ENCODE measurements around the gene ANKRD33B.
"Not testable (repeated sequence)": the region's sequence is repeated elsewhere in the genome, so short reads cannot be mapped to it uniquely, and the experiment has no call there.

The ANKRD33B gene

GRCh38 chr5:10612251-10612650 lies 48.4 kb downstream of the ANKRD33B start:
- in situ Hi-C loops (cut with MboI; ENCODE audit: low sequenced_read_pairs), result no loop called here

DNA sequence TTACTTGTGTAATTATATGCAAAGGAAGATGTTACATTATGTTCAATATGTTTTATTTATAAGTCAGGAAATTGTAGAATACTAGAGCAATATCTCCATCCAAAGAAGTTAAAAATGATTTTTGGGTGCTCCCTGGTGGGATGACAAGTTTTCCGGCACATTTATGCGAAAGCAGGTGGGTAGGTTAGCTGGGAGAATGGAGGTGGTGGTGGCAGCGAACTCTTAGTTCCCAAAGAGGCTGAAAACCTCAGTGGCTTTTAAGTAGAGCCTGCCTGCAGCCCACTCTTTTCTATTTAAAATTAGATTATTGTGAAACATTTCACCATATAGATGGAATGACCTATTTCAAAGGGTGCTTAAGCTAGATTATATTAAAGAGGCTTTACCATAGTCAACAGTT lies 51.8 kb downstream of the ANKRD33B start:
- in situ Hi-C loops (cut with MboI; ENCODE audit: low sequenced_read_pairs), result no loop called here

DNA sequence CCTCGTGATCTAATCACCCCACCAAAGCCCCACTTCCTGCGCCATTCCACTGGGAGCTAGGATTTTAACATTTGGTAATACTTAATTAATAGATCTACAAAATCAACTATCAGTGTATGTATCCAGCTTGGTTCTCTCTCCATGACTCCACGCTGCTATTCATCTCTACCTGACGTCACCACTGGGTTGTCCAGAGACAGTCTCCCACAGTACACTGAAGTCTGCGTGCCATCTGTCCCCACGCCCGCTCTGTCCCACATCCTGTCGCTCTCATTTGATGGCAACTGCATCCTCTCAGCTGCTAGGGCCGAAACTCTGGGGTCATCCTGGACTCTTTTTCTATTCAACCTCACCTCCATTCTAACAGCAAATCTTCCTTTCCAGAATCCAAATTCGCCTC lies 53.2 kb downstream of the ANKRD33B start:
- in situ Hi-C loops (cut with MboI; ENCODE audit: low sequenced_read_pairs), result no loop called here

GRCh38 chr5:10618311-10618710 lies 54.4 kb downstream of the ANKRD33B start:
- in situ Hi-C loops (cut with MboI; ENCODE audit: low sequenced_read_pairs), result no loop called here

DNA sequence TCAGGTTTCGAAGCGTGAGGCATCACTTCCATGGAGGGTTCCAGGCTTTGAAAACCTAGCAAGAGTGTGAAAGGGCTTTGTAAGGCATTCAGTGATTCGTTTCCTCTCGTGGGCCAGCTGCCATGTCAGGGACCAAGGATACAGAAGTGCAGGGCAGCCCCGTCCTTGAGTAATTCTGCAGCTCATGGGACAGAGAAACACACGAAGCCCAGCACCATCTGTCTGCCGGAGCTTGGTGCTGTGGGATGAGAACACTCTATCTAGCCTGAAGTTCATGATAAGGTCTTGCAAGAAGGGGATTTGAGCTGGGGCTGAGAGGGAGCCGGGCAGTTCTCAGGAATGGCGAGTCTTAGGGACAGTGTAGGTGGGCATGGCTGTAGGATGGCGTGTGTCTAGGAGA lies 55.8 kb downstream of the ANKRD33B start:
- in situ Hi-C loops (cut with MboI; ENCODE audit: low sequenced_read_pairs), result loop anchor here (10.0 kb wide), 1 partner anchor 165 kb away; no protein-coding TSS in a partner anchor

DNA sequence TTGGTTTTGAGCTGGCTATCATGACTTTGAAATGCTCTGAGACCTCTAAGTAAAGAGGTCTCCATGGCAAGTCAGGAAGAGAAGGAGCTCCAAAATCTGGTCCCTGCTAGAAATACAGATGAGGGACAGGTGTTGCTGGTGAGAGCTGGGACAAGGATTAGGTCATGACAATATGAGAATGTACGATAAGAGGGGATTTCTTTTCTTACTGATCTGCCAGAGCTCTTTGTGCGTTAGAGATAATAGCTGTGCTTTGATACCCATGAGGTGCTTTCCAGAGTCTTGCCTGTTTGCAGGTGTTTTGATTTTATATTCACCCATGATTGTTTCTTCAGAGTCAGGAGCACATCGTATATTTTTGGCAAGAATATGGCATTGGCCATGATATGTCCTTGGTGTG lies 56.5 kb downstream of the ANKRD33B start:
- in situ Hi-C loops (cut with MboI; ENCODE audit: low sequenced_read_pairs), result loop anchor here (10.0 kb wide), 1 partner anchor 166 kb away; no protein-coding TSS in a partner anchor

DNA sequence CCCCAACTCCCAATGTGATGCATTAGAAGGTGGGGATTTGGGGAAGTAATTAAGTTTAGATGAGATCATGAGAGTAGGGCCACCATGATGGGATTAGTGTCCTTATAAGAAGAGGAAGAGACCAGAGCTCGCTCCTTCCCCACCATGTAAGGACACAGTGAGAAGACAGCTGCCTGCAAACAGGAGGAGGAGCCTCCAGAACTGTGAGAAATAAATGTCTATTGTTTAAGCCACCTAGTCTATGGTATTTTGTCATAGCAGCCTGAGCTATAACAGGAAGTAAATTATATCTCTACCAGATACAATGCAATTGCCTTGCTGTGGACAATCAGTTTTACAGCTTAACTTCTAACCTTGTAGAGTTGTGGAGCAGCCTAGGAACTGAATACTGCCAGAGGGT lies 58.0 kb downstream of the ANKRD33B start:
- in situ Hi-C loops (cut with MboI; ENCODE audit: low sequenced_read_pairs), result loop anchor here (10.0 kb wide), 1 partner anchor 167 kb away; no protein-coding TSS in a partner anchor

- in situ Hi-C loops (cut with MboI; ENCODE audit: low sequenced_read_pairs), result loop anchor here (10.0 kb wide), 1 partner anchor 168 kb away; no protein-coding TSS in a partner anchor
Measured at GRCh38 chr5:10622810-10623209, 58.9 kb downstream of the ANKRD33B start.

- in situ Hi-C loops (cut with MboI; ENCODE audit: low sequenced_read_pairs), result loop anchor here (10.0 kb wide), 1 partner anchor 169 kb away; no protein-coding TSS in a partner anchor
Measured at GRCh38 chr5:10623305-10623910, 59.5 kb downstream of the ANKRD33B start.

DNA sequence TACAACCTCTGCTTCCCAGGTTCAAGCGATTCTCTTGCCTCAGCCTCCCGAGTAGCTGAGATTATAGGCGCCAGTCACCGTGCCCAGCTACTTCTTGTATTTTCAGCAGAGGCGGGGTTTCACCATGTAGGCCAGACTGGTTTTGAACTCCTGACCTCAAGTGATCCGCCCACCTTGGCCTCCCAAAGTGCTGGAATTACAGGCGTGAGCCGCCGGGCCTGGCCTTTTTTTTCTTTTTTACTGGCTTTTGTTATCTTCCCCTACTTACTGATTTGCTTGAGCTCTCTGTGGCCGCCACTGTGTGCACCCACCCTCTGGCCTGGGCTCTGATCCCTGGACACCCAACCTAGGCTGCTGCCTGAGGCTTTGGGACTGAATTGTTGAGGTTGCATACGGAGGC lies 60.3 kb downstream of the ANKRD33B start:
- in situ Hi-C loops (cut with MboI; ENCODE audit: low sequenced_read_pairs), result loop anchor here (10.0 kb wide), 1 partner anchor 169 kb away; no protein-coding TSS in a partner anchor

- in situ Hi-C loops (cut with MboI; ENCODE audit: low sequenced_read_pairs), result loop anchor here (10.0 kb wide), 1 partner anchor 170 kb away; no protein-coding TSS in a partner anchor
Measured at GRCh38 chr5:10624679-10625078, 60.8 kb downstream of the ANKRD33B start.

DNA sequence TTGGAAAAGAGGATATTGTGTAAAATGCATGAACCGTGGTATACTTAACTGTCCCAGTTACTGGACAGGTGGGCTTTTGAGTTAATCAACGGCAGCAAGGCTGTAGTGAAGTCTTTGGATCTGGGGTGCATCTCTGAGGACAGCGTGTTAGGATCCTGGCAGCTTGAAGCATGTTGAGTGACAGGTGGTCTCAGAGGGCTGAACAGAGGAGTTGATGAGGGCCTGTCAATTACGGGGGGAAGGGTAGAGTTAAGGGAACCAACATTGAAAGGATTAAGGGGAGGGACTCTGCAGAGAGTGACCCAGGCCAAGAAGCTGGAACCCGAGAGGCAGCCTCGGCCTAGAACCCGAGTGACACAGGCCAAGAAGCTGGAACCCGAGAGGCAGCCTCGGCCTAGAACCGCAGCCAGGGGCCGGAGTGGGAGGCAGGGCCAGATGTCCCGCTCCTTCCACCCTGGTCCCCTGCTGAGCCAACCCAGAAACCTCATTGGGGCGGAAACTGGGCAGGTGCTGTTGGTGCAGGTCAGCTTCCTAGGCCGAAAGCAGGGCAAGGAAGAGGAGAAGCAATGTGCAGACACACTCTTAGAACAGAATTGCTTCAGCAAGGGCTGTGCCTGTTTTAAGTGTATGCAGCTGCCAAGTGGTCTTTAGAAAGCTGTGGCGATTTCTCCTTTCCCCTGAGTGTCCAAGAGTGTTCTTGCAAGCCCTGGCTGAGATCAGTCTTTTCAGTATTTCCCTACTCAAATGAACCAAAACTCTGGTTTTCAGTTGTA lies 62.0 kb downstream of the ANKRD33B start:
- in situ Hi-C loops (cut with MboI; ENCODE audit: low sequenced_read_pairs), result loop anchor here (10.0 kb wide), 1 partner anchor 171 kb away; no protein-coding TSS in a partner anchor

- in situ Hi-C loops (cut with MboI; ENCODE audit: low sequenced_read_pairs), result loop anchor here (10.0 kb wide), 1 partner anchor 172 kb away; no protein-coding TSS in a partner anchor
Measured at GRCh38 chr5:10626473-10627013, 62.7 kb downstream of the ANKRD33B start.

GRCh38 chr5:10627160-10627701 lies 63.4 kb downstream of the ANKRD33B start:
- in situ Hi-C loops (cut with MboI; ENCODE audit: low sequenced_read_pairs), result loop anchor here (10.0 kb wide), 1 partner anchor 172 kb away; no protein-coding TSS in a partner anchor

DNA sequence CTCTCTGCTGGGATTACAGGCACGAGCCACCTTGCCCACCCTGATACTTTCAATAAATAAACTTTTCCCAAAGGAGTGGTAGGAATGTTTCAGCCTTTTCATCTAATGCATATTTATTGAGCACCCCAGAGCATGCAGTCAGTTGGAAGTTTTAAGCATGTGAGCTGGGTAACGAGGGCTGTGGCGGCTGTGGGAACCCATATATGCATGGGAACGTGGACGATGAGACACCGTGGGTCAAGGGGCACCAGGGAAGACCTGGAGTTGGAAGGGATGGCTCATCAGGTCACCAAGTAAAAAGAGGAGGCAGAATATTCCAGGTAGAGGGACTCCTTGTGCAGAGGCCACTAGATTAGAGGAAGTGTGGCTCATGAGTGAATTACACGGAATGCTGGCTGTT lies 64.7 kb downstream of the ANKRD33B start:
- in situ Hi-C loops (cut with MboI; ENCODE audit: low sequenced_read_pairs), result loop anchor here (10.0 kb wide), 1 partner anchor 174 kb away; no protein-coding TSS in a partner anchor

DNA sequence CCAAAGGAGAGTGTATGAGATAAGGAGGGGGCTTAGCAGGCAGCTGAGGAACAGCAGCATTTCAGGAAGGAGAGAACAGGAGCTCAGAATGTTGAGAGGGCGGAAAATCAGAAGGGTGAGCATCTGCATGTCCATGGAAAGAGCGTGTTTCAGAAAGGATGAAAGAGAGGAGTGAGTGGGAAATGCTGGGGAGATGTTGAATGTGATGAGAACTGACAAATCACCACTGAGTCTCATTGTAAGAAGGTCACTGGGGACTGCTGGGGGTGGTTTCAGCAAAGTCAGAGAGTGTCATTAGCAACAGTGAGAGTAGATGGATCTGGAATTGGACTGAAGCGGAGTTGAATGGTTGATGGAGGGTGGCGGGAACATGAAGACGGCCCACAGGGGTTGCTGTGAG lies 65.8 kb downstream of the ANKRD33B start:
- in situ Hi-C loops (cut with MboI; ENCODE audit: low sequenced_read_pairs), result loop anchor here (10.0 kb wide), 1 partner anchor 175 kb away; no protein-coding TSS in a partner anchor

GRCh38 chr5:10630126-10630525 lies 66.3 kb downstream of the ANKRD33B start:
- in situ Hi-C loops (cut with MboI; ENCODE audit: low sequenced_read_pairs), result no loop called here

DNA sequence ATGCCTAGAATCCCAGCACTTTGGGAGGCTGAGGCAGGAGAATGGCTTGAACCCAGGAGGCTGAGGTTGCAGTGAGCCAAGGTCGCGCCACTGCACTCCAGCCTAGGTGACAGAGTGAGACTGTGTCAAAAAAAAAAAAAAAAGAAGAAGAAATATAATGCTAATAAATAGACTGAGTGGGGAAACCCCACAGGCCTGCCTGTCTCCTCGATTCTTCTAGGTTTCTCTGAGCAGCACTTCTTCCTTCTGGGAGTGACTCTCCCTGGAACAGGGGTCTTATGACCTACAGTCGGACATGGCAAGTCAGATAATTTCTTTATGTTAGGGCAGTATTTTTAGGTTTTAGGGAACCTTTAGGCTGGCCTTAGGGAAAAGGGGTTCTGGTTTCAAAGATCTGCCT lies 66.9 kb downstream of the ANKRD33B start:
- in situ Hi-C loops (cut with MboI; ENCODE audit: low sequenced_read_pairs), result not testable (repeated sequence)

DNA sequence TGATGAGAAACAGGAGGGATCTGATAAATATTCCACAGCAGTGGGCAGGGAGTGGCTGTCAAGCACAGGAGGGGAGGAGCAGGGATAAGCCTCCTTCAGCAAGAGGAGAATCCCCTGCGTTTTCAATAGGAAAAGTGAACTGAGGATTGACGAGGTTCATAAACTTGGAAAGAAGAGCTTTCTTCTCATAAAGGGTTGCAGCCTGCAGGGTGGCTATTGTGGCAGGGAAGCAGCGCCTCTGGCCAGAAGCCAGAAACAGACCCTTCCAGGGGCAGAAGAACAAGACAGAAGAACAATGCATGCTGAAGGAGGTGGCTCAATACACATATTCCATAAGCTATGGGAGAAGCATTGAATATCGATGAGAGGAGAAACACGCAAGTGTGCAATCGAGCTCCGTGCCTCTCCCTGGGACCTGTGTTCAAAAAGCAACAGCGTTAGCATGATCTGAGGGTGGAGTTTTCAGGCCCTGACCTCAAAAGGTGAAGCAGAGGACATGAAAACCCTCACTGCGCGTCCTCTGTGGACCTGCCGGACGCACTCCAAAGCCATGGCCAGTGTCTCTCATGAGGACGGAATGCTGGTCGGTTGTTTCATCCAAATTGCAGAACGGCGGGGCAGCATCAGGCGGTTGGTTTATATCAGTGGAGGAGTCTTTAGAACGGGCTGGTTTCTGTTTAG lies 67.6 kb downstream of the ANKRD33B start:
- in situ Hi-C loops (cut with MboI; ENCODE audit: low sequenced_read_pairs), result no loop called here

- in situ Hi-C loops (cut with MboI; ENCODE audit: low sequenced_read_pairs), result no loop called here
Measured at GRCh38 chr5:10632110-10632761, 68.4 kb downstream of the ANKRD33B start.

All from HL-60/S4 treated with retinoic acid at 250 ng/mL for 4 days and 3 days (cell line).